Neural crest cell (in vitro differentiated cells): Measurements from ENCODE around the gene PQBP1. TPM values are rescaled to one million over a fixed set of nuclear protein-coding genes. Genes with fewer than 3 reads are reported as not detected.

Experiments used
- DNase-seq: peaks from one replicate; pipeline ENCODE4 v3.0.0; 2021; ENCODE audit warnings: low read depth, mixed read lengths, low spot score
- H3K27ac Mint-ChIP-seq: one replicate; pipeline ENCODE4 v1.8.0; 2021; ENCODE audit warnings: mild to moderate bottlenecking, mixed read lengths; ENCODE audit not compliant: unreplicated experiment
- H3K27me3 Mint-ChIP-seq: 2 replicates; pipeline ENCODE4 v1.8.0; 2021; ENCODE audit warnings: low read depth, mild to moderate bottlenecking, mixed read lengths
- H3K36me3 Mint-ChIP-seq: 2 replicates; pipeline ENCODE4 v1.8.0; 2021; ENCODE audit warnings: low read depth, mild to moderate bottlenecking, mixed read lengths
- H3K4me1 Mint-ChIP-seq: 2 replicates; pipeline ENCODE4 v1.8.0; 2021; ENCODE audit warnings: mixed read lengths
- H3K4me3 Mint-ChIP-seq: one replicate; pipeline ENCODE4 v1.8.0; 2021; ENCODE audit warnings: mild to moderate bottlenecking, mixed read lengths
- H3K9me3 Mint-ChIP-seq: 2 replicates; pipeline ENCODE4 v1.8.0; 2021; ENCODE audit warnings: mixed read lengths
- total RNA-seq: library from RNA; stranded (reverse); gene quantifications from 2 replicates; pipeline ENCODE4 v1.2.1, GENCODE V29; 2021
- TF ChIP-seq, protein P1 (sequence below): fragments of 200-600 bp; sonication (generic); conservative IDR thresholded peaks from 2 replicates; pipeline ENCODE4 v1.5.0; 2021; ENCODE audit warnings: antibody characterized with exemption, mild to moderate bottlenecking

Gene PQBP1
- total RNA-seq, 1 donor from 2014 or later: 98.4 TPM

- Mint-ChIP-seq H3K4me3 (peak overlapping the region; percentile 89), H3K4me1 (peaks cover 28% of the 10 kb centered on the region), H3K27ac (peak overlapping the region; percentile 97), H3K9me3 (no peaks in the 10 kb centered on the region), H3K27me3 (no peaks in the 10 kb centered on the region), H3K36me3 (peaks cover 6% of the 10 kb centered on the region)
- DNase-seq: no peak
- TF ChIP-seq, protein P1, sequence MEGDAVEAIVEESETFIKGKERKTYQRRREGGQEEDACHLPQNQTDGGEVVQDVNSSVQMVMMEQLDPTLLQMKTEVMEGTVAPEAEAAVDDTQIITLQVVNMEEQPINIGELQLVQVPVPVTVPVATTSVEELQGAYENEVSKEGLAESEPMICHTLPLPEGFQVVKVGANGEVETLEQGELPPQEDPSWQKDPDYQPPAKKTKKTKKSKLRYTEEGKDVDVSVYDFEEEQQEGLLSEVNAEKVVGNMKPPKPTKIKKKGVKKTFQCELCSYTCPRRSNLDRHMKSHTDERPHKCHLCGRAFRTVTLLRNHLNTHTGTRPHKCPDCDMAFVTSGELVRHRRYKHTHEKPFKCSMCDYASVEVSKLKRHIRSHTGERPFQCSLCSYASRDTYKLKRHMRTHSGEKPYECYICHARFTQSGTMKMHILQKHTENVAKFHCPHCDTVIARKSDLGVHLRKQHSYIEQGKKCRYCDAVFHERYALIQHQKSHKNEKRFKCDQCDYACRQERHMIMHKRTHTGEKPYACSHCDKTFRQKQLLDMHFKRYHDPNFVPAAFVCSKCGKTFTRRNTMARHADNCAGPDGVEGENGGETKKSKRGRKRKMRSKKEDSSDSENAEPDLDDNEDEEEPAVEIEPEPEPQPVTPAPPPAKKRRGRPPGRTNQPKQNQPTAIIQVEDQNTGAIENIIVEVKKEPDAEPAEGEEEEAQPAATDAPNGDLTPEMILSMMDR: no peak
These were observed 1.1 kb upstream of the PQBP1 start for GRCh38 chrX:48896611-48897011.

GRCh38 chrX:48897157-48897624, 539 bp upstream of the PQBP1 start:
- TF ChIP-seq, protein P1: no peak
- H3K27ac Mint-ChIP-seq: peak overlapping the region; percentile 97
- H3K9me3 Mint-ChIP-seq: no peaks in the 10 kb centered on the region
- peaks cover 9% of the 10 kb centered on the region for H3K36me3 Mint-ChIP-seq
- peak; percentile 64 for DNase-seq
- H3K4me1 Mint-ChIP-seq: peaks cover 24% of the 10 kb centered on the region
- H3K4me3 Mint-ChIP-seq: peak overlapping the region; percentile 89
- no peaks in the 10 kb centered on the region for H3K27me3 Mint-ChIP-seq

DNA sequence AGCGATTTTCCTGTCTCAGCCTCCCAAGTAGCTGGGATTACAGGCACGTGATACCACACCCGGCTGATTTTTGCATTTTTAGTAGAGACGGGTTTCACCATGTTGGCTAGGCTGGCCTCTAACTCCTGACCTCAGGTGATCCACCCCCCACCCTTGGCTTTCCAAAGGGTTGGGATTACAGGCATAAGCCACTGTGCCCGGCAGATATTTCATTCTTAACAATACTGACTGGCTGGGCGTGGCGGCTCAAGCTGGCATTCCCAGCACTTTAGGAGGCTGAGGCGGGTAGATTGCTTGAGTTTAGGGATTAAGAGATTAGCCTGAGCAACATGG, 1.3 kb downstream of the PQBP1 start:
- no peaks in the 10 kb centered on the region for H3K27me3 Mint-ChIP-seq
- no peak overlapping the region for H3K27ac Mint-ChIP-seq
- H3K36me3 Mint-ChIP-seq: peaks cover 17% of the 10 kb centered on the region
- no peak overlapping the region for H3K4me3 Mint-ChIP-seq
- peaks cover 24% of the 10 kb centered on the region for H3K4me1 Mint-ChIP-seq
- TF ChIP-seq, protein P1: no peak
- no peak for DNase-seq
- H3K9me3 Mint-ChIP-seq: no peaks in the 10 kb centered on the region

GRCh38 chrX:48901069-48901468, 3.3 kb downstream of the PQBP1 start:
- H3K27me3 Mint-ChIP-seq: no peaks in the 10 kb centered on the region
- TF ChIP-seq, protein P1: no peak
- H3K4me1 Mint-ChIP-seq: peaks cover 19% of the 10 kb centered on the region
- DNase-seq: no peak
- H3K9me3 Mint-ChIP-seq: no peaks in the 10 kb centered on the region
- H3K4me3 Mint-ChIP-seq: no peak overlapping the region
- peaks cover 16% of the 10 kb centered on the region for H3K36me3 Mint-ChIP-seq
- H3K27ac Mint-ChIP-seq: no peak overlapping the region

- DNase-seq: no peak
- Mint-ChIP-seq H3K27me3 (no peaks in the 10 kb centered on the region), H3K4me3 (no peak overlapping the region), H3K36me3 (peaks cover 16% of the 10 kb centered on the region), H3K27ac (no peak overlapping the region), H3K9me3 (no peaks in the 10 kb centered on the region), H3K4me1 (peaks cover 10% of the 10 kb centered on the region)
- TF ChIP-seq, protein P1: no peak
These were observed 4.4 kb downstream of the PQBP1 start for GRCh38 chrX:48902135-48902534.

- H3K36me3 Mint-ChIP-seq: peaks cover 16% of the 10 kb centered on the region
- TF ChIP-seq, protein P1: no peak
- H3K27ac Mint-ChIP-seq: no peak overlapping the region
- H3K4me3 Mint-ChIP-seq: no peak overlapping the region
- no peaks in the 10 kb centered on the region for H3K27me3 Mint-ChIP-seq
- H3K4me1 Mint-ChIP-seq: peaks cover 7% of the 10 kb centered on the region
- no peaks in the 10 kb centered on the region for H3K9me3 Mint-ChIP-seq
- no peak for DNase-seq
These were observed 5.0 kb downstream of the PQBP1 start for GRCh38 chrX:48902776-48903175.
